T-helper 2 cell treated with Interferon-gamma antibody and Interleukin-4, amounts not matched to agents 100 ng/mL and 5 ng/mL, for 36 hours (primary cell): ENCODE results near the gene MSX2. TPM values are rescaled to one million over a fixed set of nuclear protein-coding genes. Genes with fewer than 3 reads are reported as not detected.

Experiments
- intact Hi-C: fragments of 100-400 bp; cut with micrococcal nuclease; formaldehyde crosslinking; loops from one replicate; pipeline ENCODE4 v1.15.1; 2023
- total RNA-seq: library from RNA; stranded (reverse); gene quantifications from 2 replicates; pipeline ENCODE4 v1.2.3, GENCODE V29; 2022

MSX2 gene
- total RNA-seq, 1 donor from 2014 or later = not detected

GRCh38 chr5:174765540-174765939, 41.2 kb downstream of the MSX2 start:
- intact Hi-C loops = no loop called here

GRCh38 chr5:174767670-174768069, 43.3 kb downstream of the MSX2 start:
- intact Hi-C loops = no loop called here

GRCh38 chr5:174769005-174769404, 44.6 kb downstream of the MSX2 start:
- intact Hi-C loops = no loop called here

- intact Hi-C loops = no loop called here
Measured at GRCh38 chr5:174773371-174773770, 49.0 kb downstream of the MSX2 start.

- intact Hi-C loops = no loop called here
Measured at GRCh38 chr5:174775081-174775480, 50.7 kb downstream of the MSX2 start.

GRCh38 chr5:174777111-174777510, 52.7 kb downstream of the MSX2 start:
- intact Hi-C loops = no loop called here

GRCh38 chr5:174777583-174777982, 53.2 kb downstream of the MSX2 start:
- intact Hi-C loops = no loop called here
